Effector CD8-positive, alpha-beta T cell (primary cell): ENCODE measurements around the gene TMEM94.
"Not testable (repeated sequence)": the region's sequence is repeated elsewhere in the genome, so short reads cannot be mapped to it uniquely, and the experiment has no call there.

ENCODE experiments used
- DNase-seq: peaks from one replicate; lab custom pipeline; 2025; lab: John Stamatoyannopoulos, UW

The TMEM94 gene

DNA sequence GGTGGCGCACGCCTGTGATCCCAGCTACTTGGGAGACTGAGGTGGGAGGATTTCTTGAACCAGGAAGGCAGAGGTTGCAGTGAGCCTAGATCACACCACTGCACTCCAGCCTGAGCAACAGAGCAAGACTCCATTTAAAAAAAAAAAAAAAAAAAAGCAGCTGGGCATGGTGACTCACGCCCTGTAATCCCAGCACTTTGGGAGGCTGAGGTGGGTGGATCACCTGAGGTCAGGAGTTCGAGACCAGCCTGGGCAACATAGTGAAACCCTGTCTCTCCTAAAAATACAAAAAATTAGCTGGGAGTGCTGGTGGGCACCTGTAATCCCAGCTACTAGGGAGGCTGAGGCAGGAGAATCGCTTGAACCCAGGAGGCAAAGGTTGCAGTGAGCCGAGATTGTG lies 10.5 kb upstream of the TMEM94 start:
- not testable (repeated sequence) for DNase-seq

DNA sequence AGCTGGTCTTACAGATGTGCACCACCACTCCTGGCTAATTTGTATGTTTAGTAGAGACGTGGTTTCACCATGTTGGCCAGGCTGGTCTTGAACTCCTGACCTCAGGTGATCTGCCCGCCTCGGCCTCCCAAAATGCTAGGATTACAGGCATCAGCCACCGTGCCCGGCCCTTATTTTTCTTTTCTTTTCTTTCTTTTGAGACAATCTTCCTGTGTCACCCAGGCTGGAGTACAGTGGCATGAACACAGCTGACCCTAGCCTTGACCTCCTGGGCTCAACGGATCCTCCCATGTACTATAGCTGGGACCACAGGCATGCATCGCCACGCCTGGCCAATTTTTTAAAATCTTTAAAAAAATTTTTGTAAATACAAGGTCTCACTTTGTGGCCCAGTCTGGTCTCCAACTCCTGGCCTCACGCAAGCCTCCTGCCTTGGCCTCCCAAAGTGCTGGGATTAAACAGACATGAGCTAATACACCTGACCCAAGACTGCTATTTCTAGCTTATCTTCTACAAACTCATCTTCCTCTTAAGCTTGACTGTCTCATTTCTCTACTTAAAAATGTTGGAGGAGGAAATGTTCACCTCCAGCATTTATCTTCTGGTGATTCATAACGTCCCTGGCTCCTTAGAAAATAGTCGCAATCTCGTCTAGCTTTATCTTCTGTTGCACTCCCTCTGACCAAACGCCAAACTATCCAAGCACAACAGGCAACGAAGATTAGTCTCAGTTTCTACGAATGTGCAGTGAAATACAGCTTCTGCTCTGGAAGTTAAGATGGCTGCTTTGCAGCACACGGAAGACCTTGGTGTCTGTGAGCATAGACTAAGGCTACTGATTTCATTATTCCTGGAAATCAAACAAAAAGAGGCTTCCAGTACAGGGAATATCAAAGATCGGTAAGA lies 8.2 kb upstream of the TMEM94 start:
- DNase-seq: no peak

DNA sequence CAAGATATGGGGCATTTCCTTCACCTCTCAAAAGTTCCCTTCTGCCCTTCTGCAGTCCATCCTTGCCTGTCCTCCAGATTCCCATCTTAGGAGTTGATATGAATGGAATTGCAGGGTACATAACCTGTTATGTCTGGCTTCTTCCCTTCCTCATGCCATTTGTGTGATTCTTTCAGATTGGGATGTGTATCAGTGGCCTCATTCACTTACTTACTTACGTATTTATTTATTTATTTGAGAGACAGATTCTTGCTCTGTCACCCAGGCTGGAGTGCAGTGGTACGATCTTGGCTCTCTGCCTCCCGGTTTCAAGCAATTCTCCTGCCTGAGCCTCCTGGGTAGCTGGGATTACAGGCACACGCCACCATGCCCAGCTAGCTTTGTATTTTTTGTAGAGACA lies 6.2 kb upstream of the TMEM94 start:
- no peak for DNase-seq

DNA sequence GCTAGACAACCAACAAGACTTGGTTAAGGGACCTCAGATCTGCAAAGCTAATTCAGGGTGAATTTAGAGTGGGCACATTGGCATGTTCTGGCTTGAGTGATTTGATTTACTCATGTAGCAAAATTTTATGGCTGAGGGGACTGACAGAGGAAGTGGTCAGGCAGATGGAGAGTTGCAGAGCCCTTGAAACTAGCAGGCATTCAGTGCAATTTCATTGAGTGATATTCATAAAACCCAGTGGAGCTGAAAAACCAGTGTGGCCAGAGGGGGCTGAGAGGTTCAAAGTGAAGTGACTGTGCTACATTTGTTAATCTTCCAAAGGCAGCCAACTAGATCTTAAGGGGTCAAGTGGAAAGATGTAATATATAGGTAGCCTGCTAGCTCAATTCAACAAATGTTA lies 2.2 kb upstream of the TMEM94 start:
- no peak for DNase-seq

DNA sequence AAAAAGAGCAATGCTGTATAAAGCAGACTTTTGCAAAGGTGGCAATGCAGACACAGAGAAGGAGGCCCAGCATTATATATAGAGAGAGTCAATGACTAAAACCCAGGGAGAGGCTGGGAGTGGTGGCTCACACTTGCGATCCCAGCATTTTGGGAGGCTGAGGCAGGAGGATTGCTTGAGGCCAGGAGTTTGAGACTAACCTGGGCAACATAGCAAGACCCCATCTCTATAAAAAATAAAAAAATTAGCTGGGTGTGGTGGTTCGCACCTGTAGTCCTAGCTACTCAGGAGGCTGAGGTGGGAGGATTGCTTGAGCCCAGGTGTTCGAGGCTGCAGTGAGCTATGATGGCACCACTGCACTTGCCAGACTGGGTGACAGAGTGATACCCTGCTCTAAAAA lies 1.8 kb upstream of the TMEM94 start:
- DNase-seq: not testable (repeated sequence)

DNA sequence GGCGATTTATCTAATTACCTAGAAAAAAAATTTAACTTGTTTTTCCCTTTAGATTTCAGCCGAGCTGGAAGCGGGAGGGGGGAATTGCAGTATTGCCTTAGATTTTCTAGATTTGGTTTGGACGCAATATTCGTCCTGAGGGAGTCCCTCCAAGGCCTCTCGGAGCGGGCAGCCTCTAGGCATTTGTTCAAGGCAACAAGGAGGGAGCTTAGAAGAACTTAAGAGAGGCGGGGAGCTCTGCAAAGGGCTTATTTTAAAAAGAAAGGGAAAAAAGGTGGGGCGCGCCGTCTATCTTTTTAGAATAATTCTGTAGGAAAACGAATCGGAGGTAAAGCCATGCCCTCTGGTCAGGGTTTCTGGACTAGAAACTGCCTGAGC lies 407 bp upstream of the TMEM94 start:
- no peak for DNase-seq

DNA sequence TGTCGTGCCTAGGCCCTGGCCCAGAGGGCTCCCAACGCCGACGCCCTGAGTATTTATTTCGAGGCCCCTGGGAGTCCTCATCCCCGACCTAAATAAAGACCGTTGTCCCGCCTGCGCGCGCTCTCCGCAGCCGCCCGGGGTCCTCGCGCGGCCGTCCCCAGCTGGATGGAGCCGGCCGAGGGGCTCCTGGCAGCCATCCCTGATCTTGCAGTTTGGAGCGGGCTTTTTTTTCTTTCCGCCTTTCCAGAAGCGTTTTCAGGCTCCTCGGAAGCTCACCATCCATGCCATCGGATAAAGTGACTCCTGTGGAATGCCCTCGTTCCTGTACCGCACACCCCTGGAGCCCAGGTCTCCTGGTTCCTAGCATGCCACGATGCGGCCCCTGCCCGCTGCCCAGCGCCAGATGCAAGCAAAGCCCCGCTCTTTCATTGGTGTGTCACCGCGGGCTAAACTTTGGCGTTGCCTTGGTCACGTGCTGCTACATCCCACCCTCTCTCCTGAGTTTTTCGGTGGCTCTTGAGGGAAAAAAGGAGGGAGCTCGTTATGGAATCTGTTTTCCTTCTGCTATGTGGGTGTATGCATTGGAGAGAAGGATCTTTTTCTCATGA lies 716 bp downstream of the TMEM94 start:
- DNase-seq: no peak

DNA sequence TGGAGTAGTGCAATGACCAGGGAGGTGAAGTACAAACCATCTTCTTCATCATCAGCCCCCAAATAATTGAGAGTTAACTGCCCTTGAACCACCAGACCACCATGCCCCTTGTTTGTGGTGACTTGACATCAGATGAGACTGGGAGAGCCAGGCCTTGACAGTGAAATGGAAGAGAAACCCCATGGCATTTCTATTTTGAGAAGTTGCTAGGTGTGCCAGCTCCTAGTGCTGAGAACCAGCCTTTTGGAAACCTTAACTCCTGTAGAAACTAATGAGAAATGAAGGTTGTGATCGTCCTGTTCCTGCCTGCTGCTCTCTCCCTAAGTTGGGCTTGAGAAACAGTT lies 2.8 kb downstream of the TMEM94 start:
- no peak for DNase-seq

DNA sequence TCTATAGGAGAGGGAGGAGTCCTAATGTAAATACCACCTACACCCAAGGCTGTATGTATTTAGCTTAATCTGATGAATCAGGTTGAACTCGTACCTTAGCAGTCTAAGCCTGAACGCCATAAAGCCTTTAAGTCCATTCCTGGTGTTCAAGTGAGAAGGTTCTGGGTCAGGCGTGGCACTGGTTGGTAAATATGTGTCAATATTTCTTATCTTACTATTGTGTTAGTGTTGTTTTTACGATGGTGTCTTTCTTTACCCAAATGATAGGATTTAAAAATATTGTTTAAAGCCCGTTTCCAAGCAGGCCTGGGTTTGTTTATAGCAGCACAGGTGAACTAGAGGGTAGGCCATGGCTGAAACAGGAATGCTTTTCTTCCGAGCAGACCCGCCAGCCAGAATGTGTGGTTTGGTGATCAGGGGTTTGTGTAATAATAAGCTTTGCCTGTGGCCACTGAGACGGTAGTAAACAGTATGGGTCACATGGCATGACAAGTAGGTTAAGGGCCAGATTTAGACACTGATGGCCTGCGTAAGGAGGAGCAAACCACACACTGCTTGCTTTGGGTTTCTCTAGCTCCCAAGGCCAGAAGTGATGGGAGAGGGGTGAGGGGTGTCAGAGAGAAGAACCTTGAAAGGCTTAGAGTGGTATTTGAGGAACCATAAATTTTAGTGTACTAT lies 3.3 kb downstream of the TMEM94 start:
- no peak for DNase-seq

DNA sequence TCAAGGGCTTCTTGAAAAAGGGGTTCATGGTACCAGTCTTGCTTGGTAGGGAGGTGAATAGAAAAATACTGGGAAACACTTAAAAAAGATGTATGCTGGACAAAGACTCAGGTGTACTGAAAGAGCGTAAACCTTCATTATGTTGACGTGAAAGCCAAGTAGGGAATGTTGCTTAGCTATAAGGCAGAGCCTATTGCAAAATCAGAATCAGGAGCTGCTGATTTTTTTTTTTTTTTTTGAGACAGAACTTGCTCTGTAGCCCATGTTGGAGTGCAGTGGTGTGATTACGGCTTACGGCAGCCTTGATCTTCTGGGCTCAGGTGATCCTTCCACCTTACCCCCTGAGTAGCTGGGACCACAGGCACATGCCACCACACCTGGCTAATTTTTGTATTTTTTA lies 3.9 kb downstream of the TMEM94 start:
- no peak for DNase-seq

DNA sequence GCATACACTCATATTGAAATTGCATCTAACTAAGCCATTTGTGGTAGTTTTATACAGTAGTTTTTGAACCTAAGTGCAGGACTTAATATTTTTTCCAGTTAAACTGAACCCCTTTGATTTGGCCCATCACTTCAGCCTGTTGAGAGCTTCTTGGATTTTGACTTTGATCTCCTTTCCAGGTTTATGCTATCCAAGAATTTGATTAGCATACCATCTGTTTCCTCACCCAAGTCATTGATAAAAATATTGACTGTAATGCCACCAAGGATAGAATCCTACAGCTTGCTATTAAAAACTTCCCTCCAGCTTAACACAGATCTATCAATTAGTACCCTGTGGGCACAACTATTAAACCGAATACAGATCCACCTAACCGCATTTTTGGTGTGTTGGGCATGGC lies 7.2 kb downstream of the TMEM94 start:
- no peak for DNase-seq

DNA sequence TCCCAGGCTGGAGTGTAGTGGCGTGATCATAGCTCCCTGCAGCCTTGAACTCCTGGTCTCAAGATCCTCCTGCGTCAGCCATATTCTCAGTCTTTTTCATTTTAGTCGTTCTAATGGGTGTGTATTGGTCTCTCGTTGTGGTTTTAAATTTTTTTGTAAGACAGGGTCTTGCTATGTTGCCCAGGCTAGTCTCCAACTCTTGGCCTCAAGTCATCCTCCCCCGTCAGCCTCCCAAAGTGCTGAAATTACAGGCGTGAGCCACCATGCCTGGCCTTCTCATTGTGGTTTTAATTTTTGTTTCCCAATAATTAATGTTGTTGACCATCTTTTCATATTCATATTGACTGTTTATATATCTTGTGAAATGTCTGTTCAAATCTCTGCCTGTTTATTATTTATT lies 8.6 kb downstream of the TMEM94 start:
- no peak for DNase-seq

DNA sequence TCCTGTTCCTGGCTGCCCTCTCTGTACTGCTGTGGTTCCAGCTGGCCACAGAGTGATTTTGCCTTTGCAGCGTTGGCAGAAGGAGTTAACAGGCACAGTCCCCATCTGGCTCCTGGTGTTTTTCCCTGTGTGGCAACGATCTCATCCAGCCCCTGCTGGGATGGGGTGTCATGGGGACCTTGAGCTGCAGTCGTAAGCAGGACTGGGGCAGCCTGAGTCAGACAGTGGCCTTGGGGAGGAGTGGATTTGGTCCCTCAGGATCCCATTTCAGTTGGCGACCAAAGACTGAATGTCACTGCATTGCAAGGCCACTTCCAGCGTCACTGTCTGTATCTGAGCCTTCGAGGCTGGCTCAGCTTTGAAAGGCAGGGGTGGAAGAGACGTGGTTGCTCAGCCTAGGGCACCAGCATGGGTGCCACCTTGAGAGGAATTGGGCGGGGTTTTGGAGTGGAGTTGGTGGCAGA lies 11.9 kb downstream of the TMEM94 start:
- no peak for DNase-seq

DNA sequence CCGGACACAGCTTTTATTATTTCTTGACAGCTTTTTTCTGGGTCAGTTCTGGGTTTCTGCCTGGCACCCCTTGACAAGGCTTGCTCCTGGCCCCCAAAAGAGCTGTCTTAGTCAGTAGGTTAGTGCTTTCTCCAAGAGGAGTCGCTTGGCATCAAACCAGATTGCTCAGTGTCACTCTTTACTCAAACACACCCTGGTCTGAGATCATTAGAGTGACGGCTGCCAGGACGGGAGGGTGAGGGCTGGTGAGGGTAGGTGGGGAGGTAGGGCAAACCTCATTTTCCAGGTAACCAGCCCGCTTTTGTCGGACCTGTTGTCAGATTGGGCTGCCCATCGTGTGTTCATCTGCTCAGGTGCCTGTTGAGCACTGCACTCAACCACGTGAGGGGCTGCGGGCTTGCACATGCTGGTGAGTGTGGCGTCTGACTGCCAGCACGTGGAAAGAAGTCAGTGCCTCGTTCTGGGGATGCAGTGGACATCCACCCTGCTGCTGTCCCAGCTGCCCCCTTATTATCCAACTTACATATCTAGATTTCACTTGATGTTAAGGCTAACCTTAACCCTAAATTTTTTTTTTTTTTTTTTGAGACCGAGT lies 12.4 kb downstream of the TMEM94 start:
- no peak for DNase-seq

DNA sequence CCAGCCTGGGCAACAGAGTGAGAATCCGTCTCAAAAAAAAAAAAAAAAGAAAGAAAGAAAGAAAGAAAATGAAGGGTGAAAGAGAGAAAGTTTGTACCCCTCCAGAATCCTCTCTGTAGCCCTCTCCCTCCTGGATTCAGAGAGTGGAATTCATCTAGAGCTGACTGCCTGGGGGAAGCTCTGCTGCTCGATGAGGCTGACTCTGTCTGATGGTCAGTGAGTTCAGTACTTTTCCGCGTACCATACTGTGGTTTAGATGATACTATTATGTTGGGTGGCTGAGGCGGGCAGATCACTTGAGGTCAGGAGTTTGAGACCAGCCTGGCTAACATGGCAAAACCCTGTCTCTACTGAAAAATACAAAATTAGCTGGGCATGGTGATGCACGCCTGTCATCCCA lies 14.8 kb downstream of the TMEM94 start:
- DNase-seq: no peak

DNA sequence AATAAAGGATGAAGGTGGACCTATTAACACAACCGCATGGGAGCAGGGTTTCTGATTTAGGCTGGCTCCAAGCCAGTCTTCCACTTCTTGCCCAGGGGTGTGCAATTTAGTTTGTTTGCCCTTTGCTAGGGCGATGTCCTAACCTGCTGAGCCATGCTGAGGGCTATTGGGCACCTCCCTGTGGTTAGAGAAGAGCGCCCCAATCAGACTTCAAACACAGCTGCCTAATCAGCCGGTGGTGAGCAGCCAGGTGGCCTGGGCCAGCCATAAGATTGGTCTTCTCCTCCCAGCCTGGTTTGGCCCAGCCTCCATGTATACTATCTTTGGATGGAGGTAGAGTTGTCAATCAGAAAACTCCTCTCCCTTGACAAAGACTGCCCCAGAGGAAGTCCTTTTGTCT lies 15.7 kb downstream of the TMEM94 start:
- no peak for DNase-seq

DNA sequence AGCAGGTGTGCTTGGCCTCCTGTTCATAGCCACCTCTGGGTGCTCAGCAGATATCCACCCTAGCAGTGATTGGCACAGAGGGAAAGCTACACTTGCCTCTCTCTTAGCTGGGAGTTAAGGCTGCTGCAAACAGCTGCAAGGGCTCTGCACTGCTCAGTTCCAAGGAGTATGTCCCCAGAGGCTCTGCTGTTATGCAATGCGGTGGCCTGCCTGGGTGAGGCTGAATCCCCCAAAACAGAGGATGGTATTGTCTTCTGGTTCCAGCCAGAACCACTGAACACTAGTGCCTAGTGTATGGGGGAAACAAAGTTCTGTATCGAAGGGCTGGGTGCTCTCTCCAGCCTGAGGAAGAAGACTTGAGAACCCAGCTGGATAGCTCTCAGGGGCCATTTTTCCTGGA lies 16.8 kb downstream of the TMEM94 start:
- no peak for DNase-seq

DNA sequence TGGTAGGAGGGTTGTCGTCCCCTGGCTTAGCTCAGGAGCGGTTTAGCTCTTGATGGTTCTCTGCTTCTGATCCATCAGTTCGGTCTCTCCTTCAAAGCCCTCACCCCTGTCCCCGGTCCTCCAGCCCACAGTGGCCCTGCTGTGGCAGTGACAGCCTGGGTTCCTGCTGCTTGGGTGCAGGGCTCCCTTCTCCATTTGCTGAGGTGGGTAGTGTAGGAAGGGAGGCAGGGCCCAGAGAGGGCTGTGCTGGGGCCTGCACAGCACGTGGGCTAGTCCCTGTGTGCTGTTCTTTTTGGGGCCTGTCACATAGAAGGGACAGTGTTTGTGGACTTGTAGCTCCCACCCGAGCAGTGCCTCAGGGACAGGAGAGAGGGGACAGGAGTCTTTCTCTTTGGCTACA lies 18.3 kb downstream of the TMEM94 start:
- no peak for DNase-seq

DNA sequence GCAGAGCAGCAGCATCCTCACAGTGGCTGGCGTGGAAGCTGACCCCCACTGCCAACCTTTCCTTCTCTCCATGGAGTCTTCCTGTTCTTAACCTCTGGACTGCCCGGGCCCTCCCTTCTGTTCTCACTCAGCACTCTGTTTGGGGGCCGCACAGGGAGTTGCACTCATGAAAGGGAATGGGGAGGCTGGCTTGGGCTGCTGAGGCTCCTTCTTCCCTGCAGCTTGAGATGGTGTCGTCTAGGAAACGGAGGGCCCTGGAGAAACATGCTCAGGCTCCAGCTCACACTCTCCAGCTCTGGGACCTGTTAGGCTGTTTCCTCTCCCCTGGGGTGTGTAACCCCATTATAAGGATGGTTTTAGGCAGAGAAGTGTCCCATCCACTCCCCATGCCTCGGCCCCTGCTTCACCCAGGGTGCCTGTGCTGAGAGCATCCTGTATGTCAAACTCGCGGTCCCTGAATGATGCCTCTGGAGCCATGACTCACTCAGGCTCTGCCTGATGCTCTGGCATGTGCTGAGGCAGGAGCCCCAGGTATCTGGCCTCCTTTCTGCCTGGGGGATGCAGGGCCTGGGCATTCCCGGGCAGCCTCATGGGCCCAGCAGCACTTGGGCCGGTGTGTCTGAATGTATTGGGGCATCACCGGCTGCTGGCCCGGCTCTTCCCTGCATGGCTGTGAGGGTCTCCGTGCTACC lies 18.9 kb downstream of the TMEM94 start:
- no peak for DNase-seq

DNA sequence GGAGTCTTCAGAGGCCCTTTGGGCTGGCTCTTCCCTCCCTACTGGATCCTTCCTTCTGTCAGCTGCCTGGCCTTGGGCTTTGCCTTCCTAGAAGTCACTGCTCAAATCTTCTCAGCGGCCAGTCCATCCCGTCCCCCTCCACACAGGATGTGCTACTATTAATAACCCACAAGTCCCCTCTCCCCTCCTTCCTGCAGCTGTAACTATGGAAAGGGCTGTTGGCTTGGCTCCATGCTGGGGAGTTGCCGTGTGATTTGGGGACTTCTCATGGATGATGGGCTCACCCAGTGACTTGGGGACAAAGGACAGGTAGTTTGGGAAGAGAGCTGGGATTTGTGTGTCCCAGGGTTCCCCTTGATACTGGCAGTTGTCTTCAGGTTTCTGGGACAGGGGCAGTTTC lies 19.4 kb downstream of the TMEM94 start:
- DNase-seq: no peak

DNA sequence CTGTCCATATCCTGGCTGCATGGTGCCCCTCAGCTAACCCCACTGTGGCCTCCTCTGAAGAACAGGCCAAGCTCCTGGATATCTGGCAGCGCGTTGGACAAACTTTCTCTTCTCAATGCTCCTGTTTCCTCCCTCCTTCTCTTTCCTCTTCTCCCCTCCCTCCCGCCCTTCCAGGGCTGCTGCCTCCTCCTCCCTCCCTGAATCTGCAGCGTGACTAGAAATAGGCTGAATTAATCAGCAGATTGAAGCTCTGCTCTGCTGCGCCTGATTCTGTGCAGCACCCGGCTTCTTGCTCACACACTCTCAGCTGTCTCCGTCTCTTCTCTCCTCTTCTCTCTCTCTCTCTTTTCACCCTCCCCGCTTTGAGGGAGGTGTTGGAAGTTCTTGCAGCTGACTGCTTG lies 19.8 kb downstream of the TMEM94 start:
- no peak for DNase-seq
